T-helper 22 cell (primary cell): Measurements from ENCODE around the gene RIF1.

Experiments used
- DNase-seq: peaks from one replicate; pipeline ENCODE4 v3.0.0-alpha.2; 2020; ENCODE audit warnings: low read depth

Gene RIF1

GRCh38 chr2:151518802-151519201 lies 109.1 kb downstream of the RIF1 start:
- no peak for DNase-seq

GRCh38 chr2:151520976-151521375 lies 111.3 kb downstream of the RIF1 start:
- no peak for DNase-seq

DNA sequence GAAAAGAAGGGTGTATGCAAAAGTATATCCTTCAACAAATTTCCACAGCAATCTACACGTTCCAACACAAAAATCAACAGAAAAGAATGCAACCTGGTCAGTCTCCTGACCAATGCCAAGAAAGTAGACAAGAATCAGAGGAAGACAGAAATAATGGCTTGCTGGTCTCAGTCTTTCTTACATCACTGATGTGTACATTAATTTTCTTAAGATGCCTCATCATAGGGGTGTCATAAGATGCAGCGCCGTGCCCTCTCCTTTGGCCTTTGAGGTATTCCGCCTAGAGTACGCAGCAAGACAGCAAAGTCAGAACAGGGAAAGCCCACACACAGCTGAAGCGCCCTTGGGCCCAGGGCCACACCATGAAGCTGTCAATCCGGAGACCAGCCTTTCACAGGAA lies 112.9 kb downstream of the RIF1 start:
- no peak for DNase-seq

DNA sequence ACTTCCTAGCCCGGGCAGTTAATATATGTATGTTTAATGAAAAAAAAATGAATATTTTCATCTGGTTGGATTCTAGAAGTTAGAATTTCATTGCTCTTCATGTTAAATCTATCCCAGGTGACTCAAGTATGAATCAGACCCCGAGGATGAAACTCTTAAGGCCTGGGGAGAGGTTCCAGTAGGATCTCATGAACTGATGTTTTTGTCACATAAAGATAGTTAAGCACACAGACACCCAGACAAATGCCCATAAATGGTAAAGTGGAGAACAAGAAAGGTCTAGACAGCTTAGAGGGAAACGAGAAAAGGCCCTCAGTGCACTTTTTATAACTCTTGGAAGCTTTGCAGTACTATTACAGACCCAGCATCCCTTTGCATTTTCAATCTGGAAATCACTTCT lies 114.1 kb downstream of the RIF1 start:
- no peak for DNase-seq

GRCh38 chr2:151525821-151526373 lies 116.2 kb downstream of the RIF1 start:
- DNase-seq: no peak

GRCh38 chr2:151526572-151527090 lies 116.9 kb downstream of the RIF1 start:
- DNase-seq: no peak
